GM18502 (cell line): ENCODE data around the gene CNTNAP2.
A peak's percentile ranks its signal among the peaks of the same experiment; 100 is the strongest.

Experiments
- ATAC-seq: cut with Tn5 transposase; IDR thresholded peaks from one replicate; pipeline ENCODE4 v1.9.1; 2021; ENCODE audit warnings: mild to moderate bottlenecking; ENCODE audit not compliant: unreplicated experiment, poor library complexity

Gene CNTNAP2

DNA sequence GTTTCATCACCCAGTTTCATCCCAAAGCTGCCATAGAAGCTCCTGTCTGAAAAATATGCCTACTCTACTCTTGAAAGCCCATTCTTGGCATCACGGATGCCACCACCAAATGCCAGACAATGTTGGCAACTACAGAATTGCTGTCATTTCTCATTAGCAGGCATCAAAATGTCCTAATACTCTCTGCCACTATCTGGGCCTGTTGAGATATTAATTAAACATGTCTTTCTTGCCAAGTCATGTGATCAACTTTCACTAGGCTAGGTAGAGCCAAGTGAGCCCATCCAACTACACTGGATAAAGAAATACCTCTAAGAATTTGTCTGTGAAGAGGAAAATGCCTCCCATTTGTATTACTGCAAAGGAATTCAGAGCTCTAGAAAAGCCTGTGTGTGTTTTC lies 1380.6 kb downstream of the CNTNAP2 start:
- ATAC-seq = no peak

DNA sequence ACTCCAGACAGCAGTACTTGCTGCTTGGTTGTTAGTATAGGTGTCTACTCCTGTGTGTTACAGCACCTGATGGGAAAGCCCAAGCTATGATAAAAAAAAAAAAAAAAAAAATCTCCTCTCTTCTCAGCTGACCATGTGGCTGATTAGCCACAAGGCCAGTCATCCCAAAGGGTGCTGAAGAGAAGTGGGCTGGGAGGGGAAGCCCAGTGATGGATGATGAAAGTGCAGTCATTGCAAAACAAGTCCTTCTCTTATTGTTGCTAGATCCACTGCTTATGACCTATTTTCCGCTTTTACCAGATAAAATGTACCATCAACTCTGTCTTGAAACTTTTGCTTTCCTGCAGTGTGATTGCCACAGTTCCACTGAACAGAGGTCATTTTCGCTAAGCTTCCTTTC lies 1381.5 kb downstream of the CNTNAP2 start:
- ATAC-seq = no peak

DNA sequence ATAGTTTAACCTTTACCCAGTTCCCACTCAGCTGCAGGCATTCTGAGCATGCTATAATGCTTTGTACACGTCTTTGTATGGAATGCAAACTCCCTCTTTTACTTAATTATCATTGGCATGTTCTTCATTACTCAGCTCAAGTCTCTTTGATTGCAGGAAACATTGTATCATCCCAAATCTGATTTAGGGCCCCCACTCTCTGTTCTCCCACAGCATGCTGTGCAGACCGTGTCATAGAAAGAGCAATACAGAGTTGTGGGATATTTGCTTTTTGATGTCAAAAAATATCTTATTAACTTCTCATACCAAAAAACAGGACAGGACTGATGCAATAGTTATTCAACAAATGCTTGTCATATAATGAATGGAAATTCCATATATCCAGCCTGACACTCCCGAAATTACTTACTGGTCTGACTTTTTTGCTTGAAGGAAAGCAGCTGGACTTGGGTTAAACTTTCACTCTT lies 1392.5 kb downstream of the CNTNAP2 start:
- no peak for ATAC-seq

DNA sequence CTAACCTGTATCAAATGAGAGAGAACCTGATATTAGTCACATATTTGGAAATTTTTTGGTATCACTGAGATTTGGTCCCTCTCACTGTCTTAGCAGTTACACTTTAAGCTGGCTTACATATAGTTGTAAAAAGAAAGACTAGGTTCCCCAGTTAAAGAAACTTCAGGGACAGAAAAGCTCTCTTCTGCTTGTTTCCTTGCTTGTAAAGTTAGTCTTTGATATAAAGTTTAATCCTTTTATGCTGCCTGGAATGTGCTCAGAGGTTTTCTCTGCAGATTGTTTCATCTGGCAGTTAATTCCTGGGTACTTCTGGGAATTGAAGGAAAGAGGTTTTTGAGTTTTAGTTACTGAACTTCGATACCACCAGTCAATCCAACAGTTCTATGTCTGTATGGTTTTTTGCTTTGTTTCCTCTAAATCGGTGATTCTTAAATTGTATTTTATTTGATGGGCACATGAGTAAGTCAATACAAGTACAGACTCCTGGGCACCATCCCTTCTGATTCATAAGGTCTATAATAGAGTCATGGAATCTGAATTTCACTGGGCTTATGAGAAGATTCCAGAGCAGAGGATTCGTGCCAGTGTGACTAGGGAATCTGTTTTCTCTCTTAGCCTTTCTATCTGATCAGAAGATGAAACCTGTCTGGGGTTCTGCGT lies 1393.1 kb downstream of the CNTNAP2 start:
- ATAC-seq = no peak

DNA sequence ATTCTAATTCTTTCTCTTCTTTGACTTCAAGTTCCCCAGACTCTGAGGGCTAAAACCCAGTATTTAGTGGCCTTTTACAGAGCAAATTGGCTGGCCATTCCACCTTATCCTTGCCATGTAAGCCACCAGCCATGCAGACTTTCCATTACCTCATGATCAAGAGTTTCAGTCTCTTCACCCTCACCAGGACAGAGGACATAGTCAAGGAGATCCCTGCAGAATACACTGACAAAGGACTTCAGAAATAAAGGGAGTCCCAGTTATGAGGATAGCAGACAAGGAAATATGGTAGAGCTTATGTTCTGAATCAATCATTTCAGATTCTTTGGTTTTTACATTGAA lies 1393.6 kb downstream of the CNTNAP2 start:
- ATAC-seq = no peak

DNA sequence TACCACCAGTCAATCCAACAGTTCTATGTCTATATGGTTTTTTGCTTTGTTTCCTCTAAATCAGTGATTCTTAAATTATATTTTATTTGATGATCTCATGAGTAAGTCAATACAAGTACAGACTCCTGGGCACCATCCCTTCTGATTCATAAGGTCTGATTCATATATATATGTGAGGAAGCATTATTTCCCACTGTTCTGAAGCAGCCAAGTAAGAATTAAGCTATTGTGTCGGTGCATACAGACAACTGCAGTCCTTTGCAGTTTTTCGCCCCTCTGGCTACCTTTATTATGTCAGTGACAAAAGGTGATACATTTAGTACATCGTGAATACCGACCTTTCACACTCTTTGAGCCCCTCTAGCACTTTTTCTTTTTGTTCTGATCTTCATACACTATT lies 1394.3 kb downstream of the CNTNAP2 start:
- ATAC-seq = no peak

DNA sequence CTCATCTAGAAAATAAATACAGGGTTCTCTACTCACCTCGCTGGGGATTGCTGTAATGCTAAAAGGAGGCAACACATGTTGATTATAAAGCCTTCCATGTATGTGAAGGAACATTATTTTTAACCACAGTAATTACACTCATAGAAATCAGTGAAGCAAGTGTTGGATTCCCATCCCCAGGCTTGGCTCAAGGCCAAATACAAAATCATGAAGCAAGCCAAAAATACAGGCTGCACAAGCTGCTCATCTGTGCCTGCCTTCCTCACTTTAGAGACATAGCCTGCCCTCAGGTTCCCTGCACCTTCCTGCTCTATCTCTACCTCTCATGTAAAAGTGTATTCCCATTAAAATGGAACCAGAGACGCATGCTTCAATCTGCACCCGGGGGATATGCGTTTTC lies 1396.8 kb downstream of the CNTNAP2 start:
- ATAC-seq = no peak

DNA sequence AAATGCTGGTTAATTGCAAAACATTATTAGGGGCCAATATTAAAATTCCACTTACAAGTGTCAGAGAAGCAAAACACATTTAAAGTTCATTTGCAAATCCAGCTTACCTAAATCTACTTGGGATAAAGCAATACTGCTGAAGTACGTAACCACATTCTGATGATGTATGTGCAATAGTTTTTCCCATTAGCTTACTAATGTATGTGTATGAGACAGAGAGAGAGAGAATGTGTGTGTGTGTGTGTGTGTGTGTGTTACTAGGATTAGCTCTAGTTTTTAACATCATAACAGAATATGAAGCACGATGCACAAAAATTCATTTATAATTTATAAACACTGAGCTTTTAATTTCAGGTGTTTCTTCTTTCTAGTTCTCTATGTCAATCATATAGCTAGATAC lies 1399.8 kb downstream of the CNTNAP2 start:
- ATAC-seq = no peak

DNA sequence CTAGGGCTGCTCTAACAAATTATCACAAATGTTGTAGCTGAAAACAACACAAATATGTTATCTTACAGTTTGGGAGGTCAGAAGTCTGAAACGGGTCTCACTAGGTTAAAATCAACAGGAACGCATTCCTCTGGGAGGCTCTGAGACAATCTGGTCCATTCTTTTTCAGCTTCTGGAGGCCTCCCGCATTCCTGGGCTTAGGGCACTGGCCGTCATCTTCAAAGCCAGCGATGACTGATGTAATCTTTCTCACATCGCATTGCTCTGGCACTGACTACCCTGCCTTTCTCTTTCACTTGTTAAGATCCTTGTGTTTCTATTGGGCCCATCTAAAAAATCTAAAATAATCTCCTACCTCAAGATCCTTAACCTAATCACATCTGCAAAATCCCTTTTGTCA lies 1402.5 kb downstream of the CNTNAP2 start:
- no peak for ATAC-seq

DNA sequence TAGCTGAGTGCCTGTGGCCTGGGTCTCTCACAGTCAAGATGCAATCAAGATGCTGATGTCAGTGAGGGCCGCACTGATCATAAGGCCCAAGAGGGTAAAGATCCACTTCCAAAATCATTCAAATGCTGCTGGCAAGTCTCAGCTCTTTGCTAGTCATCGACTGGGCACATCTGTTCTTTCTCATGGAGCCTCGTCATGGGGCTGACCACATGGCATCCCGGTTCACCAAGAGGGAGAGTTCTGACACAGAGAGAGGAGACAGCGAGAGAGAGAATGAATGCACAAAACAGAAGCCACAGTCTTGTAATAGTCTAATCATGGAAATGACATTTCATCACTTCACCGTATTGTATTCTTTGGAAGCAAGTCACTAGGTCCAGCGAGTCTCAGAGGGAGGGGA lies 1406.5 kb downstream of the CNTNAP2 start:
- ATAC-seq = no peak

DNA sequence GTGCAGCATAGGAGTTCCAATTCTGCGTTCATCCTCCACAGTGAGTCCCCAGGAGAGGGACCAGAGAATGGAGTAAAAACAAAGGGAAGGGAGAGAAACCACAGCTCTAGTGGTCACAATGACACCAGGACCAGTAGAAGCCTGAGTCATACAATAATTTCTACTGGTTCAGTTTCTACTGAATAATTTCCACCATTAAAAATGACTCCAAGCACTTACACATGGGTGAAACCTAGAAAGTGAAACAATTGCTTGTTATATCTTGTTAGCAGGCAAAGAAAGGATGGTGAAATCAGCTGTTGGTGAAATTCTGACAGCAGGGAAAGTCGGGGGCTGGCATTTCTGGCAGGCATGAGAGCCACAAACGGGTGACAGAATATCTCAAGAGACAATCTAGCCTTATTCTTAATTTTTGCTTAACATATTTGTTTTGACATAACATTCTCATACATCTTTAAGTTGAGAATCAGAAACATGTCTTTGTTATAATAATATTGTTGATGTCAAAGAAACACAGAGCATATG lies 1408.2 kb downstream of the CNTNAP2 start:
- no peak for ATAC-seq

DNA sequence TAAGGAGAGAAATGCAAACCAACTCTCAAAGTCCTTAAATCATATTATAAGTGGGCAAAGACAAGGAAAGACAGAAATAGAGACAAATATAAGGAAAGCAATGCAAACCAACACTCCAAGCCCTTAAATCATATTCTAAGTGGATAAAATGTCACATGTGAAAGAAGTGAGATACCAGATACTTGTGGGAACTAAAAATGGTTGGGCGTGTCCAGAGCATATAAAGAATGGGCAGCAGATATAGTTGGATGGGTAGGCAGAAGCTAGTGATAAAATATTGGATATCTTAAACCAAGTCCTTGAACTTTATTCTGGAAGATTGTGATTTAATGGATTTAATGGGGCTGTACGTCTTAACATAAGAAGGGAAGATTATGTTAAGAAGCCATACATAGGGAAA lies 1408.7 kb downstream of the CNTNAP2 start:
- ATAC-seq = no peak

DNA sequence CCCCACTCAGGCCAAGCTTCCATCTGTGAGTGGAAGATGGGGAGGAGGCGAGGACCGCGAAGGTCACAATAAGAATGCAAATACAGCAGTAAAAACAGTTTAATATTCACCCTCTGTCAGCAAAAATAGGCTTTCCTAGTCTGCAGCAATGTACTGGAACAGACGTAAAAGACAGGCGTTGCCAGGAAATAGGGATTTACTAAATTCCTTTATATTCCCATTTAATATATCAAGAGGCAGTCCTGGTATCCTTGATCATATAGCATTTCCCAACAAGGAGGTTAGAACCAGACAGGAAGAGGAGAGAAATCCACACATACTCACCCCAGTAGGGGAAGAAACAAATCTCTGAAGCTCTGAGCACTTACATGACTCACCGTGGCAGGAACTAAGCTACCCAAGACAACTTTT lies 1419.1 kb downstream of the CNTNAP2 start:
- no peak for ATAC-seq

DNA sequence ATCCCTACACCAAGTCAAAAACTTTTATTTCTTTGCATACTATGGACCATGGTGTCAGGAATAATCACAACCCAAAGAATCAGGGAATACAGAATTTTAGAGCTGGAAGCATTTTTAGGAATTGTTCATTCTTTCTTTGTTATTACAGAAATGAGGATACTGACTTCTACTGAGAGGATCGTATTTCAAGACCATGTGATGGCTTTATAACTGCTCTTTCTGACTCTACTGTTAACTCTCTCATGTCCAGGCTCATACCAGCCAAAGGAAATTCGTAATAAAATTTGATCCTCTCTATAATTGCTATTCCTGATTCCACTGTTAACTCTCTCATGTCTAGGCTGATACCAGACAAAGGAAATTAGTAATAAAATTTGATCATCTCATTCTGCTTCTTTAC lies 1423.1 kb downstream of the CNTNAP2 start:
- no peak for ATAC-seq

DNA sequence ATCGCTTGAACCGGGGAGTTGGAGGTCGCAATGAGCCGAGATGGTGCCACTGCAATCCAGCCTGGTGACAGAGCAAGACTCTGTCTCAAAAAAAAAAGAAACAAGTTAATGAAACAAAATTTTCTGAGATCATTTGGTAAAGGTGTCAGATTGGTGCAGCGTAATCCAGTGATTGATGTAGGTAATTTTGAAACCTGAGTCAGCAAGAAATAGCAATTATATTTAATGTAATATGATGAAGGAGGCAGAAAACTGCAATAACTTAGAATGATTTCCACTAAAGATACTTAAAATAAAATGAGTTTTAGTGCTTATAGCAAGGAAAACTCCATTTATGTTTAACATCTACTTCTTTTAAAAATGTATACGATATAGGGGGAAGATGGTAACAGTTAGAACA lies 1424.1 kb downstream of the CNTNAP2 start:
- no peak for ATAC-seq

DNA sequence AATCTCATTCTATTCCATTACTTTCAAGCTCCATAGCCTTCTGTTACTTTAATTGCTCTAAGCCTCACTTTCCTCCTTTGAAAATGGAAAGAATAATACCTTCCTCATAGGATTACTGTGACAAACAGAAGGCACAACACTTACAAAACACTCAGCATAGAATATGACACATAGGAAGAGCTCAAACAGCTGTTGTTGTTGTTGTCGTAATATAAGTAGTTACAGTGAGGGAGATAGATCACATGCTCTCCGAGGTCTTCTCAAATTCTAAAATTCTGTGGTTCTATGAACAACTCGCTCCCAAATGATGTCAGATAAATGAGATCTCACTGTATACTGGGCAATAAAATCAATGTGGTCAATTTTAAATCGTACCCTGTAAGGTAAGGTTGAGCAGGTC lies 1424.7 kb downstream of the CNTNAP2 start:
- ATAC-seq = no peak

DNA sequence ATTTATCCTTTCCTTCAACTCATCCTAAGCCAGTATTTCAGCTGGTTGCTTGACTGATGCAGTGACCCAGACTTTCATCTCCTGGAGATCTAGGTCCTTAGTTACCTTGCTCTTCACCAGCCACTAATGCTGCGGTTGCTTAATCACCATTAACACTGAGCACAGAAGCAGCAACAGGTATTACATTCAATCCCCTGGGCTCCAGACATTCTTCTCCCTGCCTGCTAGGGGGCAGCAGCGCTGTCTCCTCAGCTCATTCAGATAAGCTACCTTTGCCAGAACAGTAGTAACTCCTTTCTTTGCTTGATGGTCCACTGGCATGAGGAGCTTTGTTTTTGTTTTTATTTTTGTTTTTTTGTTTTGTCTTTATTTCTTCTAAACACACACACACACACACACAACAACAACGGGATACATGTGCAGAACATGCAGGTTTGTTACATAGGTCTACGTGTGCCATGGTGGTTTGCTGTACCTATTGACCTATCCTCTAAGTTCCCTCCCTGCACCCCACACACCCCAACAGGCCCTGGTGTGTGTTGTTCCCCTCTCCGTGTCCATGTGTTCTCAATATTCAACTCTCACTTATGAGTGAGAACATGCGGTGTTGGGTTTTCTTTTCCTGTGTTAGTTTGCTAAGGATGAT lies 1430.8 kb downstream of the CNTNAP2 start:
- ATAC-seq = peak; percentile 61

DNA sequence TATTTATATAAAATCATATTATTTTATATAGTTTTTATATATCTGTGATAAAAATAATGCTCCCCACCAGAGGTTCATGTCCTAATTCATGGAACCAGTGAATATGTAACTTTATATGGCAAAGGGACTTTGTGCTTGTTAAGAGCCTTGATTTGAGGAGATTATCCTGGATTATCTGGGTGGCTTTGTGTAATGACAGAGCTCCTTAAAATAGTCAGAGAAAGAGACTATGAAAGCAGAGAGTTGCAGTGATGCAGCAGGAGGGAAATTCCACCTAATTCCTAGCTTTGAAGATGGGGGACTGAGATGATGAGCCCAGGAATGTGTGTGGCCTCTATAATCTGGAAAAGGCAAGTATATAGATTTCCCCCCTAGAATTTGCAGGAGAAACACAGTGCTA lies 1439.7 kb downstream of the CNTNAP2 start:
- no peak for ATAC-seq

DNA sequence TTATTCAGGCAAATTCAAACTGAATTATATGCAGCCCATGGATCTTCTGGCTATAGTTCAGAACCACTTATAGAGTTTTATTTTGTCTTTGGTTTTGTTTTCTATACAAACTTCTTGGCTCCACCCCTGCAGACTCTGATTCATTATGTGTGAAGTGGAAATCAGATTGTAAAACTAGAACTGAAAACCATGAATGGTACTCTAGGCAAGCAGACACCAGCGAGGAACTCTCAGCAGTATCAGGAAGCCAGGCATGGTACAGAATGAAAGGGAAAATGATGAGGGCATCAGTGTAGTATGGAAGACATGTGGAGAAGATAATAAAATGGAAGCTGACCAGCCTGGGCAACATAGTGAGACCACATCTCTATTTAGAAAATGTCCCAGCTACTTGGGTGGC lies 1447.1 kb downstream of the CNTNAP2 start:
- ATAC-seq = no peak

DNA sequence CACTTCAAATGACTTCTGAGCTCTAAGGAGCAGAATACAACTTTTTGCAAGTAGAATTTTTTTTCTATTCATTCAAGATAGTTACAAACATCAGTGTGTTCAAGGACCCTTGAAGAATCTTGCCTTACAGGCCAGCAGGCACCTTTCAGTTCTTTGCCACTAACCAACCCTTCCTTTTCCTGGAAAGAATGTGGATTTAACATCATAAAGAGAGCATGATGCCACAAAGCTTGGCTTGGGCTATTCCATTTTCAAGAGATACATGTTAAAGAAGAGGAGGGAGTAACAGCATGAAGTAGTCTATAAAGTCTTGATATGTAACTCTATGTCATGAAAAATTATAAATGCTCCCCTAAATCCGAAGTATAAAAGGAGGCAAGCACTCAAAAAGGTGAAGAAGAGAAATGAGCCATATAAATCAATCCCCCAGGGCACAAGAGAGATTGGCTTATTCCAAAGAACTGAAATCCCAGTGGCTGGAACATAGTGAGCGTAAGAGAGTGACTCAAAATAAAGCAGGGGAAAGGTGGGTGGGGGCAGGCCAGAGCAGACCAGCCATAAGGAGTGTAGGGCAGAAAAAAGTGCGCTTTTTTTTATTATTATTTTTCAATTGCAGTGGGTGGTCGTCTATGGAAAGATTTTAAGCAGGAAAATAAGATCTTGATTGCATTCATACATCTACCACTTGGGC lies 1448.3 kb downstream of the CNTNAP2 start:
- ATAC-seq = no peak

DNA sequence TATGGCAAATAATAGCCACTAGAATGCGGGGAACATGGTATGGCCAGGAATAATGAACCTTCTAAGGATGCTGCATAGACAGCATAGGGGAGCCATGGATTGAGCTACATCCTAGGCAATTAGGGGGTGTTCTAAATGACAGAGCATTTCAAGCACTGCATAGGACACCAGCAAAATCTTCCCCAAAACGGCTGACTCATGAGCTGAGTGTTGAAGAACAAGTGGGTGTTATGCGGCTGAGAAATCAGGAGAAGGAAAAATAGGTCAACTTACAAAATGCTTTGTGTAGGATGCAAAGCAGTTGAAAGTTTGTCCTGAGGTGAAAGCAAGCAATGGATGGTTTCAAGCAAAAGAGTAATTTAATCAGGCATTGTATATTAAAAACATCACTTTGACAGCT lies 1450.4 kb downstream of the CNTNAP2 start:
- ATAC-seq = no peak
